MCF 10A (cell line): ENCODE measurements around the gene MAP1LC3B. TPM values are rescaled to one million over a fixed set of nuclear protein-coding genes. Genes with fewer than 3 reads are reported as not detected.

Experiments
- BruUV-seq: library from RNA; stranded (reverse); fragments of 400-500 nt; replicated peaks from 2 replicates; lab custom pipeline; 2021; lab: Mats Ljungman, UMichigan
- CTCF ChIA-PET: fragments of 300-600 bp; sonication (Branson Sonifier 250); formaldehyde crosslinking; extraction: SDS; loops from one replicate; lab custom pipeline; 2021; ENCODE audit warnings: antibody characterized with exemption, inconsistent platforms; lab: Yijun Ruan, JAX
- POLR2A ChIA-PET: fragments of 300-600, 350-650 bp; sonication (Branson Sonifier 250); formaldehyde crosslinking; extraction: SDS; loops from one replicate; lab custom pipeline; 2020; ENCODE audit warnings: antibody characterized with exemption, inconsistent platforms; lab: Yijun Ruan, JAX
- DNase-seq: peaks from one replicate; pipeline ENCODE4 v3.0.0-alpha.2; 2018; ENCODE audit not compliant: unreplicated experiment
- H3K27ac Mint-ChIP-seq: one replicate; pipeline ENCODE4 v1.8.0; 2022; ENCODE audit warnings: mild to moderate bottlenecking, low read depth, mixed read lengths; ENCODE audit not compliant: unreplicated experiment
- H3K27me3 Mint-ChIP-seq: one replicate; pipeline ENCODE4 v1.8.0; 2022; ENCODE audit warnings: mixed read lengths; ENCODE audit not compliant: insufficient read depth, unreplicated experiment
- H3K36me3 Mint-ChIP-seq: one replicate; pipeline ENCODE4 v1.8.0; 2022; ENCODE audit warnings: mild to moderate bottlenecking, moderate library complexity, mixed read lengths; ENCODE audit not compliant: insufficient read depth, unreplicated experiment
- H3K4me1 Mint-ChIP-seq: one replicate; pipeline ENCODE4 v1.8.0; 2022; ENCODE audit warnings: mixed read lengths; ENCODE audit not compliant: insufficient read depth, unreplicated experiment
- H3K4me3 Mint-ChIP-seq: one replicate; pipeline ENCODE4 v1.8.0; 2022; ENCODE audit warnings: mild to moderate bottlenecking, moderate library complexity, mixed read lengths; ENCODE audit not compliant: unreplicated experiment
- H3K9me3 Mint-ChIP-seq: one replicate; pipeline ENCODE4 v1.8.0; 2022; ENCODE audit warnings: mixed read lengths; ENCODE audit not compliant: unreplicated experiment
- CTCF ChIP-seq: fragments of 200-600 bp; IDR thresholded peaks from one replicate; pipeline ENCODE4 v1.8.0; 2022; ENCODE audit warnings: antibody characterized with exemption, mild to moderate bottlenecking; ENCODE audit not compliant: unreplicated experiment
- intact Hi-C: fragments of 100-400 bp; cut with micrococcal nuclease; formaldehyde crosslinking; loops from 2 replicates; pipeline ENCODE4 v1.14.1; 2022
- total RNA-seq: library from RNA; stranded (reverse); gene quantifications from 2 replicates; pipeline ENCODE4 v1.2.3, GENCODE V29; 2022

The MAP1LC3B gene
- total RNA-seq, 1 experiment from 2014 or later, result 271 TPM

GRCh38 chr16:87448866-87449265 lies 56.7 kb downstream of the MAP1LC3B start:
- H3K27ac Mint-ChIP-seq, result no peak overlapping the region
- intact Hi-C loops, result no loop called here
- no TSS peak for BruUV-seq
- H3K4me1 Mint-ChIP-seq, result peaks cover 3% of the 10 kb centered on the region
- TF ChIP-seq CTCF, result no peak
- H3K4me3 Mint-ChIP-seq, result no peak overlapping the region
- peaks cover 64% of the 10 kb centered on the region for H3K36me3 Mint-ChIP-seq
- CTCF ChIA-PET, result interaction anchor here (0.6 to 1.0 kb wide), 2 partner anchors 170 to 188 kb away, joined by 3 read pairs; no protein-coding TSS in a partner anchor
- no peak for DNase-seq
- no peaks in the 10 kb centered on the region for H3K9me3 Mint-ChIP-seq
- H3K27me3 Mint-ChIP-seq, result no peaks in the 10 kb centered on the region
- POLR2A ChIA-PET, result interaction anchor here (0.6 kb wide), 1 partner anchor 171 kb away, joined by 3 read pairs; no protein-coding TSS in a partner anchor

- ChIA-PET POLR2A (interaction anchor here (0.5 to 0.7 kb wide), 3 partner anchors 11 to 175 kb away, joined by 3 to 4 read pairs (median 3); no protein-coding TSS in a partner anchor), CTCF (interaction anchor here (0.9 to 3.3 kb wide), 3 partner anchors 9 to 184 kb away, joined by 3 to 21 read pairs (median 7); no protein-coding TSS in a partner anchor)
- H3K27me3 Mint-ChIP-seq, result no peaks in the 10 kb centered on the region
- H3K4me1 Mint-ChIP-seq, result peaks cover 6% of the 10 kb centered on the region
- H3K36me3 Mint-ChIP-seq, result peaks cover 48% of the 10 kb centered on the region
- BruUV-seq, result no TSS peak
- intact Hi-C loops, result no loop called here
- TF ChIP-seq CTCF, result no peak
- H3K27ac Mint-ChIP-seq, result no peak overlapping the region
- no peak for DNase-seq
- H3K4me3 Mint-ChIP-seq, result no peak overlapping the region
- H3K9me3 Mint-ChIP-seq, result no peaks in the 10 kb centered on the region
These were observed 59.6 kb downstream of the MAP1LC3B start for GRCh38 chr16:87451563-87452210.

GRCh38 chr16:87453326-87453725 lies 61.2 kb downstream of the MAP1LC3B start:
- Mint-ChIP-seq H3K4me1 (peaks cover 16% of the 10 kb centered on the region), H3K9me3 (no peaks in the 10 kb centered on the region), H3K36me3 (peaks cover 40% of the 10 kb centered on the region), H3K4me3 (no peak overlapping the region), H3K27me3 (no peaks in the 10 kb centered on the region), H3K27ac (peak overlapping the region; percentile 31)
- DNase-seq, result no peak
- no peak for TF ChIP-seq CTCF
- ChIA-PET CTCF (interaction anchor here (1.7 to 3.3 kb wide), 3 partner anchors 8 to 183 kb away, joined by 4 to 21 read pairs (median 7); no protein-coding TSS in a partner anchor), POLR2A (no interaction called here)
- intact Hi-C loops, result no loop called here
- BruUV-seq, result no TSS peak

Other genes with a start within 250 kb of the MAP1LC3B start
- gene C16orf95, start 74.9 kb upstream of the MAP1LC3B start, total RNA-seq, result 5.7 and 5.8 TPM in 2 replicates
- 43.2 and 53.9 TPM in 2 replicates for gene FBXO31, start 8.6 kb upstream of the MAP1LC3B start, total RNA-seq
- gene ZCCHC14, start 100.7 kb downstream of the MAP1LC3B start, total RNA-seq, result 23.3 and 28.2 TPM in 2 replicates
- not detected in 2 replicates for gene JPH3, start 210.2 kb downstream of the MAP1LC3B start, total RNA-seq